Stimulated activated CD8-positive, alpha-beta memory T cell treated with anti-CD3 and anti-CD28 coated beads, Interleukin-4, amount 100 ng/mL, for 24 hours (primary cell): Measurements from ENCODE around the gene NIPA2.

Experiments
- DNase-seq: peaks from one replicate; pipeline ENCODE4 v3.0.0-alpha.2; 2020; ENCODE audit warnings: low read depth

The NIPA2 gene

DNA sequence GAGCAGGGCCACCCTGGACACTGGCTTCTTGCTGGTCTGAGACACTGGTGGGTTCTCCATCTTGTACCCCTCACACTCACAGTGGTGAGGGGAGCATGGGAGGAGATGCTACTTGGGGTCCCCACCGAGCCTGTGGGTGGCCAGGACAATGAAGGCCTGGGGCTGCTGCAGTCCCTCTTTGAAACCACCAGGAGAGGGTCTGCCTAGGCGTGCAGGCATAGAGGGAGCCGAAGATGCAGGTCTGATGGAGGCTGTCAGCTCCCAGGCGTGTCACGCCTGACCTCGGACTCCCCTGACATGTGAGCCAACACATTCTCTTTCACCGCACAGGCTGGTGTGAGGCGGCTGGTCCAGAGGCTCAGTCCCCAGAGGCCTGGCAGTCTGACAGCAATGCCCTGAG is 39.1 kb downstream of the NIPA2 start:
- no peak for DNase-seq

DNA sequence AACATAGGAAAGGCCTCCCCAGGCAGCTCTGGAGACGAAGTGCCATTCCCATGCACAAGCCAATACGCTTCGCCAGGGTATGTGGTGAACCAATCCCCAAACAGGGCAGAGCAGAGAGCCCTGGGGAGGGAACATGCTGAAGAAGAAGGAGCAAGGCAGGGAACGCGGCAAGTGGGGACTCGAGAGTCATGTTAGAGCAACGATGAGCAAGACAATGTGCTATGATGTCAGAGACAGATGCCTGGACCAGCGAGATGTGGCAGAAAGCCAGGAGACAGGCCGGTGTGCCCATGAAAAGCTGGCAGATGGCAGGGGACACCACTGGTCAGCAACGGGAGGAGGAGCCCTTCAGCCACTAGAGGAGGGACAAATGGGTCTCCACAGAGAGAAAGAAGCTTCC is 39.6 kb downstream of the NIPA2 start:
- no peak for DNase-seq

DNA sequence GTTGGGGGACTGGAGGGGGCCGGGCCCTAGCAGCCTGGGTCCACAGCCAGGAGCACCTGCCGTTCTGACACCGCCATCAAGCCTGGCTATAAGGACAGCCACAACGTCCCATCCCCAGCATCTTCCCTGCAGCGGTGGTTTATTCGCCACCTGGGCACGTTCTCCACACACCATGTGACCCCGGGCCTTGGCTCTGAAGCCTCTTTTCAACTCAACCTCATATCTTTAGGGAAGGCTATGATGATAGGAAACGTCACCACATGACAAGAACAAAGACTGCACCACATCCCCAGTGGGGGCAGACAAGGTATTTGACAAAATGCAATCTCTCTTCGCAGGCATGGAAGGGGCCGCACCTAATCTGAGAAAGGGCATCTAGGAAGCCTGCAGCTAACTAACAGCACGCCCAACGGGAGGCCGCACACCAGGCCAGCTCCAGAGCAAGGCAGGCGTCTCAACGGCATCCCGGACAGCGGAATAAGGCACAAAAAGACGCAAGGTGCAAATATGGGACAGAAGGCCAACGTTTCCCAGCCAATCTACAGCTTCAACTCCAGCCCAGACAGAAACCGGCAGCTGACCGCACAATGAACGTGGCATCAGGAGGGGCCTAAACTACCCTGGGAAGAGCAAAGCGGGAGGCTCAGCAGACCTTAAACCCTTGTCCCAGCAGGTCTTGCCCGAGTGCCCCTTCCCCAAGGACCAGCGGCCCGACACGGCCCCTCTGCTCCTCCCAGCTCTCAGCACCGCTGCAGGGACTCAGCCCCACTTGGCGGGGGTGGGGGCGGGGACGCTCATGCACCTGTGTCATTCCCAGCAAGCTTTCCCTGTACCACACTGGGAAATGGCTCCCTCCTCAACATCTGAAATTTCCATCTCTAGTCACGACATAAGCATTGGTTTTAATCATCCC is 41.9 kb downstream of the NIPA2 start:
- no peak for DNase-seq

DNA sequence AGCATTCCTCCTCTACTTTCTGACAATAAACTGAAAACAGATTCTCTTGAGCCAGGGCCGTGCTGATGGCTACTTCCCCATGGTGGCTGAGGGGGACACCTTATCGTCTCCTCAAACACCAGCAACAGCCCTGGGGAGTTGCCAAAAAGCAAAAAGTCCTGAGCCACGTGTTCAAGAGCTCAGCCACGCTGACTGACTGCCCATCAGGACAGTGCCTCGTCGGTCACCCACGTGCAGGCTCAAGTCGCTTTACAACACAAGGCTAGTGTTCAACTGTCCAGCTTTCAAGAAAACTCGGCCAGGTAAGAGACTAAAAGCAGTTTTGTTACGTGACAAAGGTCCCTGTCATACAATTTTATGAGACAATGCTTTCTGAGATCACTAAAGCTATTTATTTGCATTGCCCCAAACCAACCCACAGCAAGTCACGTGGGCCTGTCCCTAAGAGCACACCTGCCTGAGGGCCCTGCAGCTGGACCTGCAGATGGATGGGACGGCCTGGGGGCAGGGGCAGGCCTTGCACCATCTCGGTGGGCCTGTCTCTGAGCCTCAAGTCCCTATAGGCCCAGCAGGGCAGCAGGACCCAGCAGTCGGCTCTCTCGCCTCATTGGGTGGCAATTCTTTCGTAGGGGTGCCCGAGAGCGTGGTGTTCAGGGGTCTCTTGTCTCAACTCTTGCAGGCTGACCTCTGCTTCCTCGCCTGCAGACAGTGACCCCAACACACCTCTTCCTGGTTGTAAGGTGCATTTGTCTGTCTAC is 42.7 kb downstream of the NIPA2 start:
- no peak for DNase-seq

DNA sequence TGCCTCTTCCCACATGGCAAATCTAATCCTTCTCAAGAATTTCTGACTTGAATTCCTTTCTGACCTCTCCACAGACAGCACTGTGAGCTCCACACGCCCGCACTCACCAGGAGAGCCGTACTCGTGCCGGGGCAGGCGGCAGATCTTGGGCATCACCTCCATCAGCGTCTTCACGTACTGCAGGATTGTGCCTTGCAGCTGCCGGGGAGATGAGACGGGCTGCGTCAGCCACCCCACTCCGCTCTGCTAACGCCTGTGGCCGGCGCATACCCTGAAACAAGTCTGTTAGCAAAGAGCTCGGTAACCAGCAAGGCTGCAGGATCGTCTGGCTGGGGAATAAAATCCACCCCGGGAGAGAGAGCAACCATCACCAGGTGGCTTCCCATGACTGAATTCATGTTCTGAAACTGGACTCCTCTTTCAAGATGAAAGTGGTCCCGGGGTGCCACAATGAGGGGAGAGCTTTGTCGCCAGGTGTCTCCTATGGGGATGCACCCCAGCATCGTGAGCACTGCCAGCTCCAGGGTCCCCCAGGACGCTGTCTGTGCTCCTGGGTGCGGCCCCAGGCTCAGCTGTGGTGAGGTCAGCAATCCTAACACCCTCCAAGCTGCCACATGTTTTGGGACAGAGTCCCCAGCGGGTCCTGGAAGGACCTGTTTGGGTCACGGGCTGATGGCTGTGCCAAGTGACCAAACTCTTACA is 43.4 kb downstream of the NIPA2 start:
- no peak for DNase-seq

DNA sequence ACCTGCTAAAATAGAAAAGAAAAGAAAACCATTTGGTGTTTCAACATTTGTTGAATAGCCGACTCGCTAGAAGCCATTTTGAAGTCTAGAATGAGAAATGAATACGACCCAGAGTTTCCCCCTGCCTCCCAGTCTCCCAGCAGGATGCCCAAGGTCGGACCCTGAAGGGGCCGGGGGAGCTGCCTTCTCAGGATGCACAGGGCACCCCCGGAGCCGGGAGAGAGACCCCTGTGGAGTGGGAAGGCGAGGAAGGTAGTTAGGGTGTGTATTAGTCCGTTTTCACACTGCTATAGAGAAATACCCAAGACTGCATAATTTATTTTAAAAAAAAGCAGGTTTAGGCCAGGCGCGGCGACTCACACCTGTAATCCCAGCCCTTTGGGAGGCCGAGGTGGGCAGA is 44.7 kb downstream of the NIPA2 start:
- DNase-seq = no peak

DNA sequence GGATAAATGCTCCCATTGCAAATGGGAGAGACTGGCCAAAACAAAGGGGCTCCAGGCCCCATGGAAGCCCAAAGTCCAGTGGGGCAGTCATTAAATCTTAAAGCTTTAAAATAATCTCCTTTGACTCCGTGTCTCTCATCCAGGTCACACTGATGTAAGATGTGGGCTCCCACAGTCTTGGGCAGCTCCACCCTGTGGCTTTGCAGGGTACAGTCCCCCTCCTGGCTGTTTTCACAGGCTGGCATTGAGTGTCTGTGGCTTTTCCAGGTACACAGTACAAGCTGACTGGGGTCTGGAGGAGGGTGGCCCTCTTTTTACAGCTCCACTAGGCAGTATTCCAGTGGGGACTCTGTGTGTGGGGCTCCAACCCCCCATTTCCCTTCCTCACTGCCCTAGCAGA is 45.9 kb downstream of the NIPA2 start:
- no peak for DNase-seq

DNA sequence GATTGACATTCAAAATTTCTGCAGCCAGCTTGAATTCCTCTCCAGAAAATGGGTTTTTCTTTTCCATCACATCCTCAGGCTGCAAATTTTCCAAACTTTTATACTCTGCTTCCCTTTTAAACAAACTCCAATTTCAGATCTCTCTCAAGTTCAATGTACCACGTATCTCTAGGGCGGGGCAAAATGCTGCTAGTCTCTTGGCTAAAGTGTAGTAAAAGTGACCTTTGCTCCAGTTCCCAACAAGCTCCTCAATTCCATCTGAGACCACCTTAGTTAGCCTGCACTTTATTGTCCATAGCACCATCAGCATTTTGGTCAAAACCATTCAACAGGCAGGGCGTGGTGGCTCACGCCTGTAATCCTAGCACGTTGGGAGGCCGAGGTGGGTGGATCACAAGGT is 46.7 kb downstream of the NIPA2 start:
- no peak for DNase-seq

DNA sequence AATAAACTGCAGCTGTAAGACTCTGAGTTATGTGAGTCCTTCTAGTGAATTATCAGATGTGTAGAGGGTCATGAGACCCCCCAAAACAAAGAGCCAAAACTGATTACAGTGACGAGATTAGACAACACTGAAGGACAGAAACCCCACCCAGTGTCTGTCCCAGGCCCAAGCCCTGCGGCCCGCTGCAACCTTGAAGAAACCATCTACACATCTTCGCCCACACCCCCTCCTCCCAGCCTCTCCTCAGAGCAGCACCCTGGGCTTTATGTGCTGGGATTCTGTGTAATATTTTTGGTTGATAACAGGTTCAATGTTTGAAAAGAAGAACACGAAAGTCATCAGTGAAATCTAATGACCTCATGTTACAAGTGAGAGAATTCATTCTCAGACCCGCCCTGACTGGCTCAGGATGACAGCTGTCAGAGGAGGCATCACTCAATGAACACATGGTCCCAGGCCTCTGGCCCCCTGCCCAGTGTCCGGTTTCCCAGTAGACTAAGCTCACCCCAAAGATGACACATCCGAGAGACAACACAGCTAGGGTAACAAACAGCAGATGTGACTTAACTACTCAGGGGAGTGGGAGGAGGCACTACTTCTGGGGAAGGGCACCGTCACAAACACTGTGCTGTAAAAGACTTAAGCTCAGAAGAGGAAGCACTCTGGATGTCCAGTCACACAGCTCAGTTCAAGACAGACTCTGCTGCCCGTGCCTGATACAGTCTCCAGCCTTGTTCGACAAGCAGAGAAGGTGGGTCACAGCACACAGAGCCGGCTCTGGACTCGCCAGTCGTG is 48.9 kb downstream of the NIPA2 start:
- DNase-seq = no peak

DNA sequence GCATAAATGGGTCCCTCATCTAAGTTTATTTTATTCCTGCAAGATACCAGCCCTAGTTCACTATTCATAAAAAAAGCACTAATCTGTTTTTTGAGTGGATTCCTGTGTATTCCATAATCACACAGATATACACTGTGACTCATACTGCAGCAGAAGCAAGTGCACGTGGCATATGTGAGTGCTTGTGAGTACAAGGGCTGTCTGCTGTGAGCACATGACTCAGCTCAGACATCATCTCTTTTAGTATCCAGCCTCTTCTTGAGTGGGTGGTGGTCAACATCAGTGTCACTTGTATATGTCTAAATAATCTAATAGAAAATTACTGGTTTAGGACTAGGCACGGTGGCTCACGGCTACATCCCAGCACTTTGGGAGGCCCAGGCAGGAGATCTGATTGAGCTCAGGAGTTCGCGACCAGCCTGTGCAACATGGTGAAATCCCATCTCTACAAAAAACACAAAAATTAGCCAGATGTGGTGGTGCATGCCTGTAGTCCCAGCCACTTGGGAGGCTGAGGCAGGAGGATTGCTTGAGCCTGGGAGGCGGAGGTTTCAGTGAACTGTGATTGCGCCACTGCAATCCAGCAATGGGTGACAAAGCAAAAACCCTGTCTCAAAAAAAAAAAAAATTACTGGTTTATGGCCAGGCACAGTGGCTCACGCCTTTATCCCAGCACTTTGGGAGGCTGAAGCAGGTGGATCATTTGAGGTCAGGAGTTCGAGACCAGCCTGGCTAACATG is 49.8 kb downstream of the NIPA2 start:
- DNase-seq = no peak

DNA sequence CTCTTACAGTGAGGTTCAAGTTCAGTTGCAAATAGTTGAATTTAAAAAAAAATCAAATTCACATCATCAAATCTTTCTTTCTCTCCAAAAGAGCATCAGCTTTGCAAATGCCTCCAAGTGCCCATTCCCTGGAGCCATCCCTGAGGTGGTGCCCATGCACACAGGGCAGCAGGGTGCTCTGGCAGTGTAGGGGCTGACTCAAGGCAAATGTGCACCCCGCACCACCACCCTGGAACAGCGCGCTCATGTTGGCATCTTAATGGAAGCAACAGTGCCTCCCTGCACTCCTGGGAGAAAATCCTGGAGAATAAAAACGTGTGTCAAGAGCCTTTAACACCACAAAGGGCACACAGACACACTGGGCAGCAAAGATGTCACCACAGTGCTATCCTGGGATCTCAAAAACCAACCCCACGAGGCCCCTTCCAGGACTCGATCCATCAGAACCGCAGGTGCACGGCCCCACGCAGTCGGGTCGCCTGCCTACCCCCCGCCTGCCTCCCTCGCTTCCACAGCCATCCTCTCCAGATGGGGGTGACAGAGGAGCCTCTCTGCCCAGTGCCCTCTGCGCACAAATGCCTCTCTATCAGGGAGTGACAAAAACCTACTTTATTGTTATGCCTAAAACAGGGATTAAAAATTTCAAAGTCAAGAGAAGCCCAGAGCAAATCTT is 50.8 kb downstream of the NIPA2 start:
- no peak for DNase-seq

DNA sequence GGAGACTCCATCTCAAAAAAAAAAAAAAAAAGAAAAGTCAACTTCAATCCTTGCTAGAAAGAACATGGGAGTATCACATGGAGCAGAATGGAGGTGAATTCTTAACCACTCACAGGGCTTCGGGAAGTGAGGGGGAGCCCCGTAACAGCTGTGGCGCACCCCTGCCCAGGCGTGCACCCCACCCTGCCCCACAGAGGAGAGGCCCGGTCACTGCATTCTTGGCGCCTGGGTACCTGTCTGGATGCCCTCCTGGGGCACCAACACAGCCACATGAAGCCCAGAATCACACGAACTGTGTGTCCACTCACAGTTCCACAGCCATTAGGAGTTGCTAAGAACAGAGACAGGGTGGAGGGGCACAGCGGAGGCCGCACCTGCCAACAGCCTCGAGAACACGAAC is 51.8 kb downstream of the NIPA2 start:
- no peak for DNase-seq

DNA sequence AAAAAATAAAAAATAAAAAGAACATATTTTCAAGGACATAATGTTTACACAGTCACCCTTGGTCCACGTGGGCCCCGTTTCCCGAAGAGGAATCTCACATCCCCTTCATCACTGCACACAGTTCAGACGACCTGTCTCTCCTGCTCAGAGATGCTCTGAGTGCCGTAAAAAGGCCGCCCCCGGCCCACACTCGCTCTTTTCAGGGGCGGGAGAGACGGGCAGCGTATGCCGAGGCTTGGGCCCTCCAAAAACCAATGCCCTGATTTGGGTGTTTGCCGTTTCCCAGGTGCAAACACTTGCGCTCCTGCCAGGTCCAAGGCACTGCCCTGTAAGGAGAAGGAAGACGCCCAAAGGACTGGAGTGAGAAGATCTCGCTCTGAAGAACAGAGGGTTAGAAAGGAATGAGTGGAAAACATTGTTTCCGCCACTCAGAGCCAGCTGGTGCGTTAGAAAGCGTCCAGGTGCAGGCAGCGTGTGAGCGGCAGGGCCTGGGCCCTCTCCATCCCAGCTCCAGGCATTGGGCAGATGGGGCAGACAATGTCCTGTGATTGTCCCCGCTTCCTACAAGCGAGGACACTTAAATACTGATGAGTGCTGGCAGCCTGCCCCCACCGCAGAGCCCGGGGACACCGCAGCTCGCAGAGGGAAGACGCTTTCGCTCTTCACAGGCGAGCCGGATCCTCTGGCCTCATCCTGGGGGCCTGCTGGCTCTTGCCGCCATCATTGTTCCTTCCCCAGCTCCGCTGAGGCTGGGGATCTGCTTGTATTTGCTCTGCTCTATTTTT is 53.2 kb downstream of the NIPA2 start:
- no peak for DNase-seq

DNA sequence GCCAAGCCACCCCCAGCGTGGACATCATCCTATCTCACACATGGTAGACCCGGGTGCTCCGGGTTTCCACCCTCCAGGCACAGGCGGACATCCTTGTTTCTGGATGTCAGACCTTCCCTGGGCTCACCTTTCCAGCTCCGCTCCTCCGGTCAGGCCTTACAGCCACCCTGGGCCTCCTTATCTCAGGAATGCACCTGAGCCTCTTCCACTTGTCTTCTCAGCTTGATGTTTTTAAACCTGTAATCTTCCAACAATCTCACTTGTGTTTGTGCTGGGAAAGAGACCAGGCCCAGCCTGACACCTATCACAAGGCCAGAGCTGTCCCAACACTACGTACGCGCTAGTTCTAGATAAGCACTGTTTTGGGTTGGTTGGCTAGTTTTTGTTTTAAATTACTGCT is 53.9 kb downstream of the NIPA2 start:
- no peak for DNase-seq

DNA sequence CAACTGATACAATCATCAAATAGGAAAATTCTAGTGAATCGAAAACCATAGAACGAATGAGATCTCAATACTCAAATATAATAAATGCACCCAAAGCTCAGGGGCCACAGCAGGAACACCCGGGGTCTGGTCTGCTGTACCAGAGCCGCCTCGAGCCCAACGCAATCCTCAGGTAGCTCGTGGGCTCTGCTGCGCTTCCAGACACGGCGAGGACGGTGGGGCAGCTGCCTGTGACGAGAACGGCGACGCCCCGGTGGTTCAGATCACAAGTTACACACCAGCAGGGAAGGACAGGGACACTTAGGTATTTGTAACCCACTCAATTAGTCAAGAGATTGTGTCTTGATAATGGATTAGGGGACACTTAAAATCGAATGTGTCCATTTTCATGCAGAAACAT is 54.6 kb downstream of the NIPA2 start:
- no peak for DNase-seq

DNA sequence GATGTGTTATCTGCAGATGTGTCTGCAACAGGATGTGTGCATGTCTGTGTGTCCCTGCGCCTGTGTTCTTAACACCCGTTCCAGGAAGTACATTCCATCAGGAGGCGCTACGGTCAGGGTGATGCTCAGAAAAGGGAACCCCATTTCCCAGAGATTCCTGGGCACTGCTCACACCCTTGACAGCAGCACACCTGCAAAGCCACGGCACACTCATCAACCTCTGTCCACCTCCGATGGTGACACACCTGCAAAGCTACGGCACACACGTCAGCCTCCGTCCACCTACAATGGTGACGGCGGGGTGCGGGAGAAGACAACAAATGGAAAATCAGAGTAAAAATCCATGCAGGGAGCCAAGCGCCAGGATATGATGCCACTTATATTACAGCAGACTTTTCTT is 55.4 kb downstream of the NIPA2 start:
- no peak for DNase-seq

DNA sequence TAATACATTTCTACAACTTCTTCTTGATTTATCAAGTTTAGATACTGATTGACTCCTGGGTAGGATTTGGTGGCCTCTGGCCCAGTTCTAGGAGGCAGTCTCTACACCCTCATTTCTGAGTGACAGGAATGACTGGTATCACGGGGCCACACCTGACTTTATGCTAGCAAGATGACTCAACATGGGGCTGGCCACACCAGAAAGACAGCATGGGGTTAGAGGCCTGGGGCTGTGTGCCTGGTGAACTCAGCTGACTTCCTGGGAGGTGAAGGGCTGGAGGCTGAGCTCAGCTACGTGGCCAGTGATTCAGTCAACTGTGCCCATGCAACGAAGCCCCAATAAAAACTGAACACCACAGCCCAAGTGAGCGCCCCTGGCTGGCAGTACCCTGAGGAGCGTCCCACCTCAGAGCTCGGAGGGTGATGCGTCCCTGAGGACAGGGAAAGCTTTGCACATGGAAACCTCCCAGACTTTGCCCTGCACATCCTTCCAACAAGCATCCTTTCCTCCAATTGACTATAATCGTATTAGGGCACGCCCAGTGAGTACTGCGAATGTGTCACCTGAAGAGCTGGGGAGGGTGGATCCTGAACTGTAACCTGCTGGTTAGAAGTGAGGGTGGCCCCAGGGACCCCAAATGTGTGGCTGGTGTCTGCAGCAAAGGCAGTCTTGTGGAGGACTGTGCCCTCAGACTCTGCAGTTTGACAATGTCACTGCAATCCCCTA is 57.2 kb downstream of the NIPA2 start:
- DNase-seq = no peak

DNA sequence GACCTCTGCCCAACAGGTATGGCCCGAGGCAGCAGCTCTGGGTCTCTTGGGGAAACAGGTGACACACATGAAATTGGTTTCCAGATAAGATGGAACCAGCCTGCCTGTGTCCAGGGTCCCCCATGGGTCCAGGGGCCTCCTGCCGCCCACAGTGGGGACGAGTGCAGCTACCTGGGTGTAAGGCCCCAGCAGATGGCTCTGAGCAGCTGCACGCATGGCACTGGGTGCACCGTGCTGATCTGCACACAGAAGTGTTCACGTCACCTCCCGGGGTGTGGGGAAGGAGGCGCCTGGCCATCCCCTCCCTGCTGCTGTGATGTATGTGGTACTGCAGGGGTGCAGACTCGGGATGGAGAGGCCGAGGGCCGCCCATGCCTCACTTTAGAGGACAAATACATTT is 63.6 kb downstream of the NIPA2 start:
- no peak for DNase-seq

DNA sequence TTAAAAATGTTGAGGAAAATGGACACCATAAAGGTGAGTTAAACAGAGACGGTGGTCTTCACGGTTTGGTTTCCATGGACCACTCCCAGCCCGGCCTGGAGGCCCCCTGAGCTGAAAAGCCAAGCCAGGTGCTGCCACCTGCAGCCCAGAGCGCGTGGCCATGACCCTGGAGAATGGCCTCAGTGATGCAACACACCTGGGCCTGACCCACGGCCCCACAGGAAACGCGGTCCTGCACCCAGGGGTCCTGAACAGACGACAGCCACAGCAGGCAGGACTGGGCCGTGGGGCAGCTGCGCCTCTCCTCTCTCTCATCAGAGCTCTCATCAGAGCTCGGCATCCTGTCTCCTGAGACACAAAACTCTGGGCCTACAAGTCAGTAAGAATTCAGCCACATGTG is 64.1 kb downstream of the NIPA2 start:
- DNase-seq = no peak
